ENCODE results near the gene ONECUT3.
"Not testable (repeated sequence)": the region's sequence is repeated elsewhere in the genome, so short reads cannot be mapped to it uniquely, and the experiment has no call there.

Gene ONECUT3

DNA sequence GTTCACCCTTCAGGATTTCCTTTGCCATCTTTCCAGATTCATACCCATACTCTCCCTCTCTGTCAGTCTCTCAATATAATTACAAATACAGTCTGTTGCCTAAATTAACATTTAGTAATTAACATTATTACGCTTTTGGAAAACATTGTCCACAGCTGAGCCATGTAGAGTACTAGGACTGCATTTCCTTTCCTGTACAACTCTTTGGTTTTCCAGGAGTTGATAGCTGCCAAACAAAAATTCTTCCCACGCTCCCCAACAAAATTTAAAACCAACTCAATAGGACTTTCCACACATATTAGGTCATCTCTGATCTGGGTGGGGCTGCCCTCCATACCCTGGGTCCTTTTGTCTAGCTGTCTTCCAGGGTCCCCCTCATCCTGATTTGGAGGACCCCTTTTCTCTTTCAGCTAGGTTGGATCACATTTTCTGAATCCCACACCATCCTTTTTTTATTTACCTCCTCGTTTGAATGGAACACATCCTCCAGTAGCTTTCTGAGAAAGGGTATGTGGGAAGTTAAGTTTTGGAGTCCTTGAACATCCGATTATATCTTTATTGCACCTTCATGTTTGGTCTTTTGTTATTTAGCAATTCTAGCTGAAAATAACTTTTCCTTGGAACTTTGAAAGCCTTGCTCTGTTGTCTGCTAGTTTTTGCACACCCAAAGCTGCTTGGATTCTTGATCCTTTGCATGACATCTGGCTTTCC is 17.7 kb downstream of the ONECUT3 start:
- DNase-seq, result no peak

DNA sequence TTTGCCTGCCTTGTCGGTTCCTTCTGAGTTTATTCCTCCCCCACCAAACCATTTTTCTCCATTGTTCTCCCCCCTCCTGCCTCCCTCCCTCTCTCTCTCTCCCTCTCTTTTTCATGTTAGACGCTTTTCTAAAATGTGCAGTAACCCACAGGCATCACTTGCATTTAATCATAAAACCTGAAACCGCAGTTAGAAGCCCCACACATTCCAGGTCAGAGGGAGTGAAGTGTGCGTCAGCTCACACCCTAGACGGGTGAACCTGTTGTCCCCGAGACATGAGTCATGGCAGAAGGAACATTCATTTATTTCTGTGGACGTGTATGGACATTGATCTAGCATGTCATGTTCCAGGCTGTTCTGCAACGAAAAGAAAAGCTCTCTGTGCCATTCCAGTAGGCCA is 19.9 kb downstream of the ONECUT3 start:
- no peak for DNase-seq

DNA sequence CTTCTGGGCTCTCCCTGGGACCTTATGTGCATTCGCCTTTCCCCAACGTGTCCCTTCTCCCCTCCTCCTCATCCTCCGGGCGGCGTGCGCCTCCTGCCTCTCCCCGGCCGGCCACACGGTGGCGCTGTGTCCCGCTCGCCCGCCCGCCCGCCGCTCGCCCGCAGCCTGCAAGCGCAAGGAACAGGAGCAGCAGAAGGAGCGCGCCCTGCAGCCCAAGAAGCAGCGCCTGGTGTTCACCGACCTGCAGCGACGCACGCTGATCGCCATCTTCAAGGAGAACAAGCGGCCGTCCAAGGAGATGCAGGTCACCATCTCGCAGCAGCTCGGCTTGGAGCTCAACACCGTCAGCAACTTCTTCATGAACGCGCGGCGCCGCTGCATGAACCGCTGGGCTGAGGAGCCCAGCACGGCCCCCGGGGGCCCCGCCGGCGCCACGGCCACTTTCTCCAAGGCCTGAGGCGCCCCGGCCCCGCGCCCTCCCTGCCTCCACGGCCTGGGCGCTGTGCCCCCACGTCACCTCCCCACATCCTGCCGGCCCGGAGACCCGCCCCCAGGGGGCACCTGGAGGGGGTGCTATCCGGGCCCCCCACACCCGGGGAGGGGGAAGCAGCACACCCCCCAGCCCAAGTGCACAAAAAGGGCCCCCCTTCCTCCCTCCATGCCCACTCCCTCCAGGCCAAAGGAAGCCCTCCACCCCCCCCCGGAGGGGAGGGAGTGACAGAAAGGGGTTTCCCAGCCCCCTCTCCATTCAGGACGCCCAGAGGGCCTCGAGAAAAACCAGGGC is 21.9 kb downstream of the ONECUT3 start:
- DNase-seq, result no peak

DNA sequence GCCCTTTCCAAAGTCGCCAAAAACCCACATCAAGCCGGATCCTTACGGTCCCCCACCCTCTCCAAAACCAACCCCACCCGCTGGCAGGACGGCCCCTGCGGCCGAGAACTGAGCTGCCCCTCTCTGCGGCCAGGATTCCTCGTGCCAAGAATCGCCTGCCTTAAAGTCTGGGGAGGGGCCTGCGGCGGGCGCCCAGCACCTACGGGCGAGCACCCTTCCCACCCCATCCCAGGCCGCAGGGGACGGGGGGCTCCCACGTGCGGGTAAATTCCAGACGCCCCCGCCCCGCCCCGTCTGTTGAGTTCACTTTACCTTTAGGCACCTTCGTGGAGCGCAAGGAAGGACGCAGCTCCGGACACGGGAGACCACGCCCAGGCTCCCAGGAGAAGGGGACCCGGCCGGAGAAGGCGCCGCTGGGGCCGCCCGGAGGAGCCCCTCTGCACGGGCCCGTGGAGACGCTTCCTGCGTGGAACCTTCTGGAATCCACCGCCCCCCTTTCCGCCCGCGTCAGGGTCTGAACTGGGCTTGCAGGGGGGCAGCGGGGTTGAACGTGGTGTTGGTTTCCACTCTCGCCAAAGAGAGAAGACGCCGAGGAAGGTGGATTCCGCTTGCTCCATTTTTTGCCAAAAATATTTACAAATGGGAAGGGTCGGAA is 22.8 kb downstream of the ONECUT3 start:
- no peak for DNase-seq

DNA sequence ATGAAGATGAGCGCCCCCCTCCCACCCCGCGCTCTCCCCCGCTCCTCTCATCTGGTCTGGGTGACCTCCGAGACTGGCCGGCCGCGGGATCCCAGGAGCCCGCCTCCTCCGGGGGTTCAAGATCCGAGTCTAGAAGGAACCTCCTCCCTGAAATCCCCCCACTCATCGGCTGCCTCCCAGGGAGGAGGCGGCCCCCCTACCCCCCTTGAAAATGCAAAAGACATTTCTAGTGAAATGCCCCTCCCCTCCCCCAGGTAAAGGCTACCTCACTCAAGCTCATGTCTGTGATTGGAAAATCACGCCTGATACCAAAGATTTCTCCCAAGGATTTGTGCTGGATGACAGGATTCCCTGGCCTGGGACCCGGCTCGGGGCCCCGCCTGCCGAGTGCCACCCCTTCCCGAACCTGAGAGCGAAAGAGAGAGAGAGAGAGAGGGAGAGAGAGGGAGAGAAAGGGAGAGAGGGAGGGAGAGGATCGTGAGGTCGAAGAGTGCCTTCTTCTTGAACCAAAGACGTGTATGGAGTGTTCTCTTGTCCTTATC is 23.4 kb downstream of the ONECUT3 start:
- DNase-seq, result no peak

DNA sequence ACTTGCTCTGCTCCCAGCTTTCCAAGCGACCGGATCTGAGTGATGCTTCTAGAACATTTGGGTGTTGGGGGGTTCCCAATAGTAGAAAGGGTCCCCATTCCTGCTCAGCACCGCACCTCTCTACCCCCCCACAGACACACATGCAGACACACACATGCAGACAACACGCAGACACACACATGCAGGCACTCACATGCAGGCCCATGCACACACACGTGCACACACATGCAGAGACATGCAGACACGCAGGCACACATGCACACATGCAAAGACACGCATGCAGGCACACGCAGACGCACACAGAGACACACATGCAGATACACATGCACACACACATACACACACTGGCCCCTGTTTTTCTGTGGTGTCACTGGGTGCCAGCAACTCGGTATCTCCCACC is 23.8 kb downstream of the ONECUT3 start:
- DNase-seq, result no peak

- DNase-seq, result no peak
Measured at GRCh38 chr19:1779574-1779973, 26.3 kb downstream of the ONECUT3 start.

DNA sequence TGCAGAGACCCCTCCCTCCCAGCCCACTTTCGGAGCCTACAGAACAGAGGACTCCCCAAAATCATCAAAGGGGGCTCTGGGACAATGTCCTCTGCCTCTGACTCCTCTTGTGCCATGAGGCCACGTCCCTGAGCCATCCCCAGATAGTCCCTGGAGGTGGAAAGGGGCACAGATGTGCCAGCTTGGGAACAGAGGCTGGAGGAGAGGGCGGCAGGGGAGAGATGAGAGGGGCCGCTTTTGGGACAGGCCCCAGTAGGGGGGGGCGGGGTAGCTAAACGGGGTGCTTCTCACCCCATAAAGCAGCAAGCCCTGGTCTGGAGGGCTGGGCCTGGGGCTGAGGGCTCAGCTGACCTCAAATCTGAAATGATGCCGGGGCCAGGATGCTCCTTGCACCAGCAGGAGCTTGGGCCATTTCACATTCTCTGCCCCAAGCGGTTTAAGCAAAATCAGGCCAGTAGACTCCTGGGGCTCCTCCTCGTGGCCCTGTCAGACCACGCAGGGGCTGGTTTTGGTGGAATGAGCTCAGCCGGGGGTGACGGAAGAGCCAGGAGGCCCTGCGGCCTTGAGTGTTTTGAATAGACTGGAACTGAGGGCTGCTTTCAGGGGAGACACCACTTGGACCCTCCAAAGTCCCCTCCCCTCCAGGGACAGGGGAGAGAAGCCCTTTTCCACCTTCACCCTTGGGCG is 27.1 kb downstream of the ONECUT3 start:
- no peak for DNase-seq

- no peak for DNase-seq
Measured at GRCh38 chr19:1782521-1782920, 29.2 kb downstream of the ONECUT3 start.

- no peak for DNase-seq
Measured at GRCh38 chr19:1783354-1783753, 30.0 kb downstream of the ONECUT3 start.

DNA sequence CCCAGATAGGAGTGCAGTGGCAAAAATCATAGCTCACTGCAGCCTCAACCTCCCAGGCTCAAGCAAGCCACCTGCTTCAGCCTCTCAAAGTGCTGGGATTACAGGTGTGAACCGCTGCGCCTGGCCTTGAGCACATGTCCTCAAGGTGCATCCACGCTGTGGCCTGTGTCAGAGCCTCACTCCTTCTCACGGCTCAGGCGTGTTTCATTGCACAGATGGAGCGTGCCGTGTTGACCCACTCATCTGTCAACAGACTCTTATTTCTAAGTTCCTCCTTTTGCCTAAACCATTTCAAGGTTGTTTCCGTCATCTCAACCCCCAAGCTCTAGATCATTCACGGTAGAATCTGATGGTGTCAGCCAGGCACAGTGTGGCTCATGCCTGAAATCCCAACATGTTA is 30.6 kb downstream of the ONECUT3 start:
- DNase-seq, result no peak

- no peak for DNase-seq
Measured at GRCh38 chr19:1785310-1785709, 32.0 kb downstream of the ONECUT3 start.

- DNase-seq, result no peak
Measured at GRCh38 chr19:1786668-1787067, 33.4 kb downstream of the ONECUT3 start.

GRCh38 chr19:1787116-1787515 is 33.8 kb downstream of the ONECUT3 start:
- no peak for DNase-seq

- no peak for DNase-seq
Measured at GRCh38 chr19:1789261-1790041, 36.1 kb downstream of the ONECUT3 start.

GRCh38 chr19:1790054-1790792 is 36.9 kb downstream of the ONECUT3 start:
- no peak for DNase-seq

- no peak for DNase-seq
Measured at GRCh38 chr19:1791879-1792278, 38.6 kb downstream of the ONECUT3 start.

GRCh38 chr19:1794424-1795172 is 41.3 kb downstream of the ONECUT3 start:
- DNase-seq, result no peak

DNA sequence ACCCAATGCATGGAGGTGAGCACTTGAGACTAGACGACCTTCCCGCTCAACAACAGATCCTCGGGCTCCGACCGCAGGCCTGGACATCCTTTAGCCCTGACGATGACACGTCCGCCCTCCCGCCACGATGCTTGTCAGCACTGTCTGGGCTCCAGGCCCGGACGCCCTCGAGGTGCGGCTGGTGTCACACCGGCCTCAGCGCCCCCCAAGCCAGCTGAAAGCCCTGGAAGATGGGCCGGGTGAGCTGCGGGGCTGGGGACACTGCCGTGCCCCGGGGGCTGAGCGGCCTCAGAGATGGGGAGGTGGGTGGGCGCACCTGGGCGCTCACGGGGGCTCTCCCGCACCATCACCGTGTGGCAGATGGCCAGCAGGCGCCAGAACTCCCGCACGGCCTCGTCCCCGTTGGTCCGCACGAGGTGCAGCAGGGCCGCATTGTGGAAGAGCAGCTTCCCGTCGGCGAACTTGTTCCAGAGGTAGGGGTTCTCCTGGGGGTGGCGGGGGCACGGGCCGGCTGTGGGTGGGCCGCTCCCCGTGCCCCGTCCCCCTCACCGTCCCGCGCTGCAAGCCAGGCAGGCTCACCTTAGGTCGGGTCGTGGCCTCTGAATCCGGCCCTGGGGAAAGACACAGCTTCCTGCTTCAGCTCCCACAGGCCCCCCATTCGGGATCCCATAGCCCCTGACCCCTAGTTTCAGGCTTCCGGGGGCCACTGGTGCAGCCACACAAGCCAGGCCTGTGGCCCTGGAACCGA is 43.3 kb downstream of the ONECUT3 start:
- no peak for DNase-seq

DNA sequence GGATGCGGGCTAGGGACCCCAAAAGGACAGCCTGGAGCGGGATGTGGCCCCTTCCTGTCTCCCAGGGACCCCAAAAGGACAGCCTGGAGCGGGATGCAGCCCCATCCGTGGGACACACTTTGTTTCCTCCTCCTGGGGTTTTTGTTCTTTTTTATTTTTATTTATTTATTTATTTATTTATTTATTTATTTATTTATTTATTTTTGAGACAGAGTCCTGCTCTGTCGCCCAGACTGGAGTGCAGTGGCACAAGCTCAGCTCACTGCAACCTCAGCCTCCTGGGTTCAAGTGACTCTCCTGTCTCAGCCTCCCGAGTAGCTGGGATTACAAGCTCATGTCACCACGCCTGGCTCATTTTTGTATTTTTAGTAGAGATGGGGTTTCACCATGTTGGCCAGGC is 44.0 kb downstream of the ONECUT3 start:
- not testable (repeated sequence) for DNase-seq
